ENCODE data around the gene SIK3.
"Not testable (repeated sequence)": the region's sequence is repeated elsewhere in the genome, so short reads cannot be mapped to it uniquely, and the experiment has no call there.

Gene SIK3

DNA sequence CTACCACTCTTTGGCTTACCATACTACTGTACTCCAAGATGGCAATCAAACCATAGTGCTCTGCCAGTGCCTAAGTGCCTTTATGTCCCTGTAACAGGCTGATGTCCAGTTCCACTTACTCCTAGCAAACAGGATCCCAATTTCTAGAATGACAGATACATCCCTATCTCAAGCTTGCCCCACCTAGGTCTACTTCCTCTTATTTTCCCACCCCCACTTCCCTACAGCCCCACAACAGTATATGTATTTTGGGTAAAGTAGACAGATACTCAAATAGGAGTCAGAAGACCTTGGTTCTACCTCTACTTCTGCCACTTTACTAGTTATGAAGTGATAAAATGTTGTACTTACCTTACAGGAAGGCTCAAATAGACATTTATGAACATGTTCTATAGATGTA is 24.1 kb downstream of the SIK3 start:
- DNase-seq = no peak

DNA sequence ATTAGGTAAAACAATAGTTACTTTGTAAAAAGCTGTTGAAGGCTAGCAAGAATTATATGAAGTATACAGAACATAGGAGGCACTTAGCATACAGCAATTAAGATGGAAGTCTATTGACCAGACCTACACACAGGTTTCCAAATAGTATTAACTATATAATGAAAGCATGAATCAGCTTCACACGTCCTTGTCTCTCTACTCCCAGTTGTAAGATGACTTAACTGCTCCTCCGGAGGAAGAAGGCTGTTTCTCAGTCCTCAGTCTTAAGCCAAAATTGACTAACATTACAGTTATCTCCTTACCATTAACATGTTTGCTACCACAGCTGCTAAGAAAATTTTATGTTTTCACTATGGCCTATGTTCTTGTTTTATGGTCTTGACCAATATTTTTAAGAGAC is 24.7 kb downstream of the SIK3 start:
- DNase-seq = no peak

DNA sequence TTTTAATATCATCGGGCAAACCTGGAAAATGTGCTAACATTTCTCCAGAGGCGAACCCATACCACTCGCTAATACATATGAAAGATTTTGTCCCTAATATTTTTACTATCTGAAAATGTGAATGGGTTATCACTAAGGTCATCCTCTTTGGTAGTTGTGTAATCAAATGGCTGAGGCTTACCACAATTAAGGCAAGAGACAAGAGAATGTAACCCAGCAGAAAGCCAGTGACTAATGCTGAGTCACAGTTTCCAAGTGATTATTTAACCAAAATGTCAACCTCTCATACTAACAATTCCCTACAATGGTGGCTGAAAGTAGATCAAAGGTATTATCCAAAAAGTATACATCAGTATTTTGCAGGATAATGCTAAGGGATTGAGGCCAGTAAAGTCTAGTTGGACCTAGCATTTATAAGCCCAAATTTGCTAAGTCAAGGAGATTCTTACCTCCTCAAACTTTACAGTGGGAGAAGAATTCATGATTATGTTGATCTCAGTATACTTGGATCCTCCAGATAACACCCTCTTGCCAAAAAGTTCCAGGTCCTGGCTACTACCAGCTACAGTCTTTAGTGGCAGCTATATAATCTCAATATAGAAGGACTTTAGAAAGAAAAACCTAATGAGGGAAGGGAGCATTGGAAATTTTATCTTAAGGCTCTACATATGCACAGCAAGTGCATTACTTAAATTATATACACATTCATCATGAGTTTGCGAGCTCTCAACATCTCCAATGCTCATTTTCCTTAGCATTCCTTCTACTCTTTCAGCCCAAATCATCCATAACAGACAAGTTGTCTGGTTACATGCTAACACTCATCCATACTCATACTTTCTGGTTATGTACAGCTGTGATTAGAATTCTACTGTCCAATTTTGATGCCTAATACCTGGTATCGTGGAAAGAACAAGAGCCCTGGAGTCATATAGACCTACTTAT is 25.4 kb downstream of the SIK3 start:
- DNase-seq = peak; percentile 27 to 38

DNA sequence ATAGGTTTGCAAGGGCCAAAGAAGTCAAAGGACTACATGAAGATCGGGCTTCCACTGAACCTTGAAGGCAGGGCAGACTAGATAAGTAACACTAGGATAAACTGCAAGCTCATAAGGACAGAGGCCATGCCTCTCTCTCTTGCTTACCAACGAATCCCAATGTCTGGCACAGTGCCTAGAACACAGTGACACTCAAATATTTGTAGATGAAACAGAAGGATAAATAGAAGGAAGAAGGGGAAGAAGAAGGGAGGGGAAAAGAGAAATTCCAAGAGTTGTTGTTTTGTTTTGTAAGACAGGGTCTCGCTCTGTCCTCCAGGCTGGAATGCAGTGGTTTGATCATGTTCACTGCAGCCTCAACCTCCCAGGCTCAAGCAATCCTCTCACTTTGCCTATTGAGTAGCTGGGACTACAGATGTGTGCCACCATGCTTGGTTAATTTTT is 26.9 kb downstream of the SIK3 start:
- DNase-seq = no peak

DNA sequence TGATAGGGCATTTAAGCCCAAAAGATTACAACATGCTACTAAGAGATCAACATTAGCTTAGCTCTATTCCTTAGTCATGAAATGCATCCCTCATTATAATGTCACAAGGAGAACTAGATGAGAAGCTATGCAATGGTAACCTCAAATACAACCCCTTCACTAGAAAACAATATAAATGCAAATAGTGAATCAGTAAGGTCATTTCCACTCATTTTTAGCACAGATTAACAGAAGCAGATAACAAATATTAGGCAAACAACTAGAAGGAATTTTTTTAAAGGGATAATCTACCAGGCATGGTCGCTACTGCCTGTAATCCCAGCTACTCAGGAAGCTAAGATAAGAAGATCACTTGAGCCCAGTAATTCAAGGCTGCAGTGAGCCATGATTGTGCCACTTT is 28.2 kb downstream of the SIK3 start:
- no peak for DNase-seq

DNA sequence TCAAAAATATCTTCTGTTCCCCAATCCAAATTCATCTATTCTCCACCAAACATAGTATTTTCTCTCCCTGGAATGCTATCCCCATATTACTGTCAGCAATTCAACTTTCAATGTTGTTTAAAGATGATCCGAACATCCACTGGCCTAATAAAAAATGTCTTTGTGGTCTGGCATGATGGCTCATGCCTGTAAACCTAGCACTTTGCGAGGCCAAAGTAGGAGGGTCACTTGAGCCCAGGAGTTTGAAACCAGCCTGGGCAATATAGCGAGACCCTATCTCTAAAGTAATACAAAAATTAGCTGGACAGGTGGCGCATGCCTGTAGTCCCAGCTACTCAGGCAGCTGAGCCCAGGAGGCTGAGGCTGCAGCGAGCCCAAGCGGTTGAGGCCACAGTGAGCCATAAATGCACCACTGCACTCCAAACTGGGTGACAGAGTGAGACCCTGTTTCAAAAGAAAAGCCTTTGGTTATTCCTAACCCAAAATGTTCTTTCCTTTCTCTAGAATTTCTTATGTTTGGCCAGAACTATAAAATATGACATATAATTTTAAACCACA is 29.8 kb downstream of the SIK3 start:
- DNase-seq = no peak

DNA sequence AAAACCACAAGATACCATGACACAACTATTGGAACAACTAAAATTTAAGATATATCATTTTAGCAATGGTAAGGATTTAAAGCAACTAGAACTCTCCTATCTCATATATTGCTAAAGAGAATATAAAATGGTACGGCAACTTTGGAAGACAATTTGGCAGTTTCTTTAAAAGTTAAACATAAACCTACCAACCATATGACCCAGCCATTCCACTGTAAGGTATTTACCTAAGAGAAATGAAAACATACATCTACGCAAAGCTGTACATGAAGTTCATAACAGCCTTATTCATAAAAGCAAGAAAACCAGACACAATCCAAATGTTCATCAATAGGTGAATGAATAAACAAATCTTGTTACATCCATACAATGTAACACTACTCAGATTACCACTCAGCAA is 31.3 kb downstream of the SIK3 start:
- no peak for DNase-seq

DNA sequence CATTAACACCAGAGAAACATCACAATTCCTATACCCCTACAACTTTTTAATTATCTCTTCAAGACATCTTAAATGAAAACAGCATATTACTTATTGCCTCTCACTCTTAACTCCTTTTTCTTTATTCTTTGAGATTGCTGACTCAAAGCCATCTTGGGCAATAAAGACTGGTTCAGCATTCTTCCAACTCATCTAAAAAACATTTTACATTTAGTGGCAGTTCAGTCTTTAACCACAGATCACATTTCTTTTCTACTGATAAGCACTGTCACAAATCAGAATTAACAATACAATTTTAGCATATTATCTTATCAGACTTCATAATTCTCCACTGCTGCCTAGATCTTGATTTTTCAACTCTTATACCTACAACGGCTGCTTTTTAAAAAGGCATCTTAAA is 34.0 kb downstream of the SIK3 start:
- no peak for DNase-seq

DNA sequence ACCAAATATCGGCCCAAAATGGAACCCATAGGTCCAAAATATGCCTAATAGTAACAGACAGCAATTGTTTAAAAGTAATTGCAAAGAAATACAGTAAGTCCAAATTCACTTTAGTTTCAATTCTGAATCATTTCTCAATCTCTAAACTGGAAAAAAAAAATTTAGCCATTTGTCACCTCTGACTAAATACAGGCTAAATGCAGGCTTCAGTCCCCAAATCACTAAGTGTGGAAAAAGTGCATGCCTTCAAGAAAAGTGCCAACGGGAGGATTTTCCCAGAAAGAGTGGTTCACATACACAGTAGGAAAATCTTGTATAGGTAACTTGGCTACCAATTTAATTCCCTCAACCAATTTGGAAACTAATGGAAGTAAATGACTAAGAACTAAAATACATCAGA is 35.7 kb downstream of the SIK3 start:
- no peak for DNase-seq

DNA sequence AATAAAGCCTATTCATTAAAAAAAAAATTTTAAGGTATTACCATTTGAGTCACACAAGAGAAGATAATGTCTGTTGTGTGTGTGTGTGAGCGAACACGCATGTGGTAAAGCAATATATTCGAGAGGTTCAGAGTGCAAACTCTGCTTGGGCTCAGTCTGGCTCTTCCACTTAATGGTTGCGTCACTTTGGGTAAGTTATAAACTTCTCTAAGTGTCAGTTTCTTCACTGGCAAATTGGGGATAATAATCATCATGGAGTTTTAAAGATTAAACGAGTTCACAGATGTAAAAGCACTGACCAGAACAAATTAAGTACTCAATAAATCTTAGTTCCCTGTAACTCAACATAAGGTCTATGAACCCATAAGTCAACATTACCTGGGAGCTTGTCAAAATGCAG is 37.0 kb downstream of the SIK3 start:
- no peak for DNase-seq

DNA sequence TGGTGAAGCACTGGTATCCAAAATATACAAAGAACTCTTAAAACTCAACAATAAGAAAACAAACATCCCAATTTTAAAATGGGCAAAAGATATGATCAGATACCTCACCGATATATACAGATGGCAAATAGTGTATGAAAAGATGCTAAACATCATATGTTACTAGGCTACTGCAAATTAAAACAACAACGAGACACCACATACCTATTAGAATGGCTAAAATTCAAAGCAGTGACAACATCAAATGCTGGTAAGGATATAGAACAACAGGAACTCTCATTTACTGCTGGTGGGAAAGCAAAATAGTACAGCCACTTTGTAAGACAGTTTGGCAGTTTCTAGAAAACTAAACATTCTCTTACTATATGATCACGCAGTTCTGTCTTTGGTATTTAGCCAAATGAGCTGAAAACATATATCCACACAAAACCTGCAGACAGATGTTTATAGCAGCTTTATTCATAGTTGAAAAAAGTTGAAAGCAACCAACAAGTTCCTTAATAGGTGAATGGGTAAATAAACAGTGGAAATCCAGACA is 38.5 kb downstream of the SIK3 start:
- no peak for DNase-seq

DNA sequence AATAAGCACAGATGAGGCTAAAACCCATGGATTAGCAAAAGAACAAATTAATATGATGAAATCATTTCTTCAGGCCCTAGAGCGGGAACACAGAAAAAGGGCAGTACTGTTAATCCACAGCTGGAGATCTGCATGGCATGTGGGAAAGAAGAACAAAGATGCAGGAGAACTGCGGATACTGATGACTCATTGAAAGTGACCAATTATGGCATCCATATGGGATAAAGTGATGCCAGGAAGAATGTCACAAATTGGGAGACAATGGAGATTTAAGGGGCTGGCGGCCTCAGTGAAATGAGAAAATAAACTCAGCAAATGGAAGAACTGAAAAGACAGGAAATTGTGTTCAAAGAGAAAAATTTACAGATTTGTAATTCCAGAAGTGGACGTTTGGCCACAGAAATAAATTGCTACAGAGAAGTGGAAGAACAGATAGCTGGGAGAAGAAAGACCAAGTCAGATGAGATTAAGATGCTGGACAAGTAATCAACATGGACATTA is 39.4 kb downstream of the SIK3 start:
- no peak for DNase-seq

DNA sequence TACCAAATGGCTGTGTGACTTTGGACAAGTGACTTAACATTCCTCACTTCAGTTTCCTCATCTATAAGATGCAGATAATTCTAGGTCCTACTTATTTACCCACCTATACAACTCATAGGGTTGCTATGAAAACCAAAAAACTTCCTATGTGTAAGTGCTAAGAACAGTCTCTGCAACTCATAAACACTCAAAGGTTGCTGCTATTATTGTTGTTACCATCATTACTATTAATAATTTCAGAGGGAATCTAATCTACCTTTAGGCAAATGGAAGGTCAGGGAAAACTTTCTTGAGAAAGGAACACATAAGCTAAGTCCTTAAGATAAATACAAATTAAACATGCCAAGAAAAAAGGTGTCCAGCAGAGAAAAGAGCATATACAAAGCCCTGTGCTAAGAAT is 40.5 kb downstream of the SIK3 start:
- DNase-seq = no peak

DNA sequence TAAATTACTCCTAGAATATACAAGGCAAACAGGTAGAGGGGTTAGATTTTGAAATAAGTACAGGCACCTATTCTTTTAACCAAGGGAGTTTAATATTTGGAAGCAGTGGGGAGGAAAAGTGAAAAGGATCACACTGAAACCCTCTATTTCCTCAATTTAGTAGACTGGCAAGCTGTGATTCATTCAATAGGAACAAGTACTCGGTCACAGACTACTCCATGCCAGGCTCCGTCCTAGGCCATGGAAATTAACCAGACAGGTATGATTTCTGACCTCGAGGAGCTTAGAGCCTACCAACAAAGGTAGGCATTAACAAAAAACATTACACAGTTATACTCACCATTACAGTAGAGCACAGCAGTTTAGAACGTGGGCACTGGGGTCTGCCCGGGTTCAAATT is 40.9 kb downstream of the SIK3 start:
- DNase-seq = no peak

DNA sequence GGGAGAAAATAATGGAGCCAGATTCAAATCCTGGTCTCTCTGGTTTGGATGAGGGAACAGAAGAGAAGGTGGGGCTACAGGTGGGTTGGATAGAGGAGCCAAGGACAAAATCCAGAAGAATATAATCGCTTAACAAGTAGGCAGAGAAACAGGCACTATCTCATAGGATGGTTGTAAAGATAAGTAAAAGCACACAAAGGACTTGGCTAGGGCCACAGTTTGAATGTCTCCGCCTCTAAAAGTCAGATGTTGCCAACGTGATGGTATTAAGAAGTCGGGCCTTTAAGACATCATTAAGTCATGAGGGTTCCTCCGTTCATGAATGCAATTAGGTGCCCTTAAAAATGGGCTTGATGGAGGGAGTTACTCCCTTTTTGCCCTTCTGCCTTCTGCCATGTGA is 42.8 kb downstream of the SIK3 start:
- DNase-seq = no peak

DNA sequence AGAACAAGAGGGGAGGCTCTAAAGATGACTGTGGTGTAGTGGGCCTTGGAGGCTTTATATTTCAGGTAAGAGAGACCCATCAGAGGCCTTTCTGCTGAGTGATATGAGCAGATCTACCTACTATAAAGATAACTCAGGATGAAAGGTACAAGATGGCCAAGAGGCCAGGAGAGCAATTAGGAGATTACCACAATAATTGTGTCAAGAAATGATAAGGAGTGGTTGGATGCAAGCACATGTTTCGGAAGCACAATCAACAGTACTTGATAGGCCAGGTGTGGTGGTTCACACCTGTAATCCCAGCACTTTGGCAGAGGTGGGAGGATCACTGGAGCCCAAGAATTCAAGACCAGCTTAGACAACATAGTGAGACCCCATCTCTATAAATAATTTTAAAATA is 43.8 kb downstream of the SIK3 start:
- DNase-seq = no peak

DNA sequence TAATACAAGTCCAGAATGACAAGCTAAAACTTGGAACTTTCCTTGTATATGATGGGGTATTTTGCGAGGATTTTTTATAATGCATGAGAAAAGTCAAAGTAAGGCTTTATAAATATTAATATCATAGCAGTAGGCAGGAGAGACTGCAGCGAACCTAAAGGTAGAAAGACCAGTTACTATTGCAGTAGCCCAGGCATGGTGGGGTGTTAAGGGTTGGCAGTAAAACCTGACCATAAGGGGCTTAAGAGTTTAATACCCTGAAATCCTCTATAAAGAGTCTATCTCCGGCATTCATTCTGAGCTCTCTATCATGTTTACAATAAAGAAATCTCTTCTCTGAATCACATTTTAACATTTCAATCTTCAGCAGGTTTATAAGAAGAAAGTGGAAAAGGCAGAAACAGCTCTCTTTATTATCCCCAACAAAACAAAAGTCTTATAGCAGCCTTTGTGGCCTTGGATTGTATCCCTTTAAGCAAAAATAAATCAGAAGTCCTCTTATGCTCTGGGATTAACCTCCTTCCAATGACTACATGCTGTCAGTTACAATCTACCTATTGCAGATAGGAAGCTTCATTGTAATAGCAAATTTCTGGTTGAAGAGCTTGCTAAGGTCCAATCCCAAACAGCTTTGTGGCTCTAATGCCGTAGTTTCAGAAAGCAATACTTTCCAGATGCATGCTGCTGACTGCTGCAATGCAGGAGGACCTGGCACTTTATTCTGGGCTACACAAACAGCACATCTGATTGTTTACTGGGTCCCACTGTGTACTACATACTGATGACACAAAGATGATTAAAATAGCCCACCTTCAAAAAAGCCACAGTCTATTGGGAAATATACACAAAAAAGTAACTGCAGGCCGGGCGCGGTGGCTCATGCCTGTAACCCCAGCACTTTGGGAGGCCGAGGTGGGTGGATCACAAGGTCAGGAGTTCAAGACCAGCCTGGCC is 45.8 kb downstream of the SIK3 start:
- DNase-seq = no peak

DNA sequence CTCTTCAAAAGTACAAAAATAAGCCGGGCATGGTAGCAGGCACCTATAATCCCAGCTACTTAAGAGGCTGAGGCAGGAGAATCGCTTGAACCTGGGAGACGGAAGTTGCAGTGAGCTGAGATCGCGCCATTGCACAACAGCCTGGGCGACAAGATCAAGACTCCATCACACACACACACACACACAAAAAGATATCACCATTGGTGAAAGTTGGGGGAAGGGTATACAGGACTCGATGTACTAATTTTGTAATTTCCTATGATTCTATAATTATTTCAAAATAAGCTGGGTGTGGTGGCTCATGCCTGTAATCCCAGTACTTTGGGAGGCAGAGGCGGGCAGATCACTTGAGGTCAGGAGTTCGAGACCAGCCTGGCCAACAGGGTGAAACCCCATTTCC is 48.1 kb downstream of the SIK3 start:
- DNase-seq = not testable (repeated sequence)

DNA sequence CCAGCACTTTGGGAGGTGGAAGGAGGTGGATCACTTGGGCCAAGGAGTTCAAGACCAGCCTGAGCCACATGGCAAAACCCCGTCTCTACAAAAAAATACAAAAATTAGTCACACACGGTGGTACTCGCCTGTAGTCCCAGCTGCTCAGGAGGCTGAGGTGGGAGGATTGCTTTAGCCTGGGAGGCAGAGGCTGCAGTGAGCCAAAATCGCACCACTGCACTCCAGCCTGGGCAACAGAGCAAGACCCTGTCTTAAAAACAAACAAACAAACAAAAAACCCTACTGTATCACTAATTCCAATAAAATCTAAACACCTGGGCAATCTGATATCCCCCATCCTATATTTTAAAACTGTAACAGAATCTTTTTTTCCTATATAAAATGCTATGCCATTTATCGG is 51.6 kb downstream of the SIK3 start:
- DNase-seq = not testable (repeated sequence)

DNA sequence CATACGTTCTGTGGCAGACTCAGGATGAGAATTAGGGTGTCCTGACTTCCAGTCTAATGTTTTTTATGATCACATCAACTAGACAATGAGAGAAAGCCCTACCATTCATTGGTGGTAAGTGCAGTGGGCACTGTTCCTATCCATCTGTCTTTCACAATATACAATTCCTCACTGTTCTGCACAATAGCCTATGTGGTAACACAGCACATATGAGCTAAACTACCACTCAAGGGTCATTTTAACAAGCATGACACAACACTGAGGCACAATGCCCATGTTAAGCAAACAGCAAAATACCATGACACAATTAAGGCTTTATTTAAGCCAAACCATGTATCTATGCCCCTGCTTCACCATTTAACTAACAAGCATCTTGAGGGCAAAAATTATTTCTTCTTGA is 52.3 kb downstream of the SIK3 start:
- no peak for DNase-seq

DNA sequence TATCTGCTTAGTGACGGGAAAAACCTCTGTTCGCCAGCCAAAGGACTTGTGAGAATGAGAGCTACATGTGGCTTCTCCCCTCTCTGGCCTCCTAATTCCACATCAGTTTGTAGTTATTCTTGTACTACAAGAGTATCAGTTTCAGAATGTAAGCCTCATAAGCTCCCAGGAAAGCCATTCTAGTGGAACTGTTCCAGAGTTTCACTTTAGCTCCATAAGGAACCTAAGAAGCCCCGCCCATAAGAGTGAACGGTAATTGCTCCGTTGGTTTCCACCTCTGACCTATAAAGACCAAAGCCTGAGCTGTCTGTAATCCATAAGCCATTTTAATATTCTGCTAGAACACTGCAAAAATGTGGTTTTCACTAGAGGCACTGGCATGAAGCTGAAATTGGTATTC is 53.0 kb downstream of the SIK3 start:
- DNase-seq = no peak

DNA sequence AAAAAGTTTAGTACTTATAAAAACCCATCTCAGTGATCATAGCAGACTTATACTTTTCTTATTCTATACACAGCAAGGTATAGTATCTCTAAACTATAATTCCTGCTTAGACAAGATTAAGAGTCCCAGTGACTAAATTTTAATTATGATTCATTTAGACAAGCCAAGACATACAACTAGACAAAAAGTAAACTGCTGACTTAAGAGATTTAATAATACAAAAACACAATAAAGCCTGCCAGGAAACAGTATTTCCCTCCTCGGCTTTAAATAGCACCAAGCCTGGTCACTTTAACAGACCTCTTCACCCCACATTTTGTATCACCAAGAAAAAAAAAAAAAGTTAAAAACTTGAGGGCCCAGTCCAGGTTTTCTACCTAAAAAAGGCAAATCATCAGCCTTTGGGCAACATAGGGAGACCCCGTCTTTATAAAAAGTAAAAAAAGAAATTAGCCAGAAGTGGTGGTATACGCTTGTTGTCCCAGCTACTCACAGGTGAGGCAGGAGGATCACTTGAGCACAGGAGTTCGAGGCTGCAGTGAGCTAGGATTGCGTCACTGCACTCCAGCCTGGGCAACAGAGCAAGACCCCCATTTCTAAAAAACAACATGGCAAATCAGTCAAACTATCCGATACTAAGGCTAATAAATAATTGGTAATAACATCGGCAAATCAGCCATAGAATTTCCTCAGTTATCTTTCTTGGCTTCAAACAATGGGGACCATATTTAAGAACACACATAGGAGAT is 53.8 kb downstream of the SIK3 start:
- no peak for DNase-seq
